Spleen (tissue), 11 donors: ENCODE data around the gene CEP131. TPM values are rescaled to one million over a fixed set of nuclear protein-coding genes. Genes with fewer than 3 reads are reported as not detected.

Experiments
- DNase-seq: peaks from one replicate; pipeline ENCODE4 v3.0.0-alpha.2; 2020
- H3K27ac ChIP-seq, 8 donors: fragments of 200-600 bp; sonication (generic) in 7 of 8; 1 replicate in 4 of 8; 2 replicates in 4 of 8; pipeline versions ENCODE4 v1.5.0 to v1.8.0; 2016 to 2021; ENCODE audit warnings: inconsistent platforms in 4 of 8, mild to moderate bottlenecking in 4 of 8, moderate library complexity in 1 of 8
- H3K27me3 ChIP-seq, 7 donors: fragments of 200-600 bp; sonication (generic) in 6 of 7; replicated peaks in 1 of 7; 1 replicate in 4 of 7; 2 replicates in 3 of 7; pipeline versions ENCODE4 v1.5.0 to v1.8.0; 2016 to 2021; ENCODE audit warnings: inconsistent platforms in 3 of 7, mild to moderate bottlenecking in 1 of 7
- H3K36me3 ChIP-seq, 6 donors: fragments of 200-600 bp; sonication (generic) in 5 of 6; 1 replicate in 4 of 6; 2 replicates in 2 of 6; pipeline versions ENCODE4 v1.5.0 to v1.8.0; 2016 to 2021; ENCODE audit warnings: inconsistent platforms in 2 of 6
- H3K4me1 ChIP-seq, 6 donors: fragments of 200-600 bp; sonication (generic) in 5 of 6; 1 replicate in 3 of 6; 2 replicates in 3 of 6; pipeline versions ENCODE4 v1.5.0 to v1.8.0; 2016 to 2021; ENCODE audit warnings: inconsistent platforms in 3 of 6
- H3K4me3 ChIP-seq, 8 donors: fragments of 200-600 bp; sonication (generic) in 7 of 8; 1 replicate in 4 of 8; 2 replicates in 4 of 8; pipeline versions ENCODE4 v1.5.0 to v1.8.0; 2016 to 2021; ENCODE audit warnings: inconsistent platforms in 4 of 8, mild to moderate bottlenecking in 4 of 8, moderate library complexity in 2 of 8
- H3K9me3 ChIP-seq, 8 donors: fragments of 200-600 bp; sonication (generic) in 7 of 8; 1 replicate in 4 of 8; 2 replicates in 4 of 8; pipeline versions ENCODE4 v1.5.0 to v1.8.0; 2016 to 2021; ENCODE audit warnings: inconsistent platforms in 4 of 8
- CTCF ChIP-seq, 11 experiments: fragments of 200-600 bp in 7 of 11; fragments of 450-650 bp in 4 of 11; sonication (generic) in 4 of 11; IDR thresholded peaks in 8 of 11; conservative IDR thresholded peaks in 3 of 11; 1 replicate in 7 of 11; 2 replicates in 4 of 11; pipeline versions ENCODE4 v1.4.0 to v1.8.0; 2016 to 2021; ENCODE audit warnings: antibody characterized with exemption in 11 of 11, inconsistent platforms in 4 of 11, mild to moderate bottlenecking in 1 of 11
- POLR2A ChIP-seq, 3 donors: fragments of 450-650 bp; IDR thresholded peaks; one replicate each; pipeline ENCODE4 v1.5.1; 2017; ENCODE audit warnings: antibody characterized with exemption in 3 of 3, mild to moderate bottlenecking in 1 of 3
- POLR2AphosphoS5 ChIP-seq, 3 donors: sonication (generic); formaldehyde crosslinking; IDR thresholded peaks; one replicate each; pipeline ENCODE4 v1.5.1; 2017; ENCODE audit warnings: antibody characterized with exemption in 3 of 3
- WGBS, 5 donors: extraction: QIAGEN DNeasy Blood & Tissue Kit in 3 of 5; methylation state at CpG; one replicate each; pipeline versions ENCODE4 v1.1.5 to v1.1.7; 2013 to 2018; 5-methylcytosine and 5-hydroxymethylcytosine counted together
- intact Hi-C: fragments of 100-400 bp; cut with DNase I; formaldehyde crosslinking; loops from one replicate; pipeline ENCODE4 v1.15.0; 2023; ENCODE audit warnings: low total_unique reads
- polyA plus RNA-seq, 3 donors: library from polyadenylated mRNA; stranded (reverse); fragments of 200-250 nt; gene quantifications; one replicate each; pipeline ENCODE4 v1.2.1, GENCODE V29; 2013
- total RNA-seq, 7 donors: library from RNA; depleted of rRNA in 3 of 7; stranded (reverse); fragments of >200 nt in 3 of 7; fragmentation: NEBNext Ultra II Directional in 4 of 7; extraction: Animal tissue kit (Norgen Biotek cat#: 25700) in 4 of 7; gene quantifications; one replicate each; pipeline versions ENCODE4 v1.1.0 to v1.2.1, GENCODE V29; 2016 to 2021
- donor health status: healthy with polysubstance abuse.
- donor health status: DM: no; HTN: no; CAD: no; lungs with moderate emphysema.
- donor health status: DM: no; HTN: no; CAD: no.
- donor health status: Bipolar disorder and iron deficiency.
- donor health status: healthy.
- donor health status: DM: no; HTN: no; CAD: no.
- donor health status: DM: yes; HTN: yes; CAD: no.

CEP131 gene
- total and polyA plus RNA-seq, 10 donors, result 8.5 to 26.7 (median 13.3) TPM

- Histone ChIP-seq H3K36me3 (peaks cover 0 to 46% (median 19%) of the 10 kb centered on the region in 6 donors), H3K27ac (no peak overlapping the region), H3K4me1 (peaks cover 0 to 6% (median 4%) of the 10 kb centered on the region in 6 donors), H3K4me3 (no peak overlapping the region), H3K9me3 (no peaks in the 10 kb centered on the region), H3K27me3 (peaks cover 0 to 13% (median 0%) of the 10 kb centered on the region in 7 donors)
- 89 to 94% (median 90%) methylated on average over 16 to 26 of the region's 26 CpGs for WGBS, 5 donors
- TF ChIP-seq POLR2A (IDR thresholded peaks at IDR 0.05) (no peak), CTCF (IDR thresholded peaks at IDR 0.05 in 8 of 11, conservative IDR thresholded peaks at IDR 0.05 in 3 of 11) (no peak), POLR2AphosphoS5 (IDR thresholded peaks at IDR 0.05) (no peak)
- intact Hi-C loops, result no loop called here
- no peak for DNase-seq
Observed at GRCh38 chr17:81187586-81188490, 34.9 kb downstream of the CEP131 start.

DNA sequence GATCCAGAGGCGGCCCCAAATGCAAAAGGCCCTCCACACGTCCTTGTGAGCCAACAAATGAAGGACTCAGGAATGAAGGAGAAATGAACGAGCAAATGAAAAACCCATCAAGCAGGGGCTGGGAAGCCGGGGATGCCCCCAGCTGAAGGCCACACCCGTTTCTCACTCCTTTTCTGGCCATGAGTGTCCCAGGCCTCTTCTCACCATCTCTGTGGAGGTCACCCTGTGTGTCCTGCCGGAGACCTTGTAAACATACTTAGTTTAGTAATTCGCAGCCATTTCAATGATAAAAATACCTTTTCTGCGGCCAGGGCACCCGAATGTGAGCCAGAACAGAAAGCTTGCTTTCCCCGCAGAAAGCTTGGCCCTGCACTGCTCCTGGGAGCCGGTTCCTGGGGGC is 35.6 kb downstream of the CEP131 start:
- TF ChIP-seq POLR2AphosphoS5 (IDR thresholded peaks at IDR 0.05) (no peak), CTCF (IDR thresholded peaks at IDR 0.05 in 8 of 11, conservative IDR thresholded peaks at IDR 0.05 in 3 of 11) (no peak), POLR2A (IDR thresholded peaks at IDR 0.05) (no peak)
- WGBS, 5 donors, result 79 to 94% (median 92%) methylated on average over 9 to 11 of the region's 11 CpGs
- peaks cover 0 to 20% (median 0%) of the 10 kb centered on the region in 7 donors for H3K27me3 ChIP-seq

GRCh38 chr17:81186203-81186602 is 36.6 kb downstream of the CEP131 start:
- Histone ChIP-seq H3K9me3 (no peaks in the 10 kb centered on the region), H3K4me1 (no peaks in the 10 kb centered on the region), H3K4me3 (no peak overlapping the region), H3K36me3 (peaks cover 0 to 31% (median 13%) of the 10 kb centered on the region in 6 donors), H3K27me3 (peaks cover 0 to 27% (median 0%) of the 10 kb centered on the region in 7 donors), H3K27ac (no peak overlapping the region)
- no peak for TF ChIP-seq POLR2AphosphoS5 (IDR thresholded peaks at IDR 0.05)
- TF ChIP-seq CTCF (IDR thresholded peaks at IDR 0.05 in 8 of 11, conservative IDR thresholded peaks at IDR 0.05 in 3 of 11), result no peak
- no peak for TF ChIP-seq POLR2A (IDR thresholded peaks at IDR 0.05)
- 81 to 89% (median 88%) methylated on average over 6 to 7 of the region's 7 CpGs for WGBS, 5 donors
- DNase-seq, result no peak
- intact Hi-C loops, result no loop called here

More for the DNA sequence above, 35.6 kb downstream of the CEP131 start:
- Histone ChIP-seq H3K27ac (no peak overlapping the region), H3K36me3 (peaks cover 0 to 40% (median 18%) of the 10 kb centered on the region in 6 donors), H3K9me3 (no peaks in the 10 kb centered on the region), H3K4me3 (no peak overlapping the region), H3K4me1 (no peaks in the 10 kb centered on the region)
- DNase-seq, result no peak
- intact Hi-C loops, result no loop called here

DNA sequence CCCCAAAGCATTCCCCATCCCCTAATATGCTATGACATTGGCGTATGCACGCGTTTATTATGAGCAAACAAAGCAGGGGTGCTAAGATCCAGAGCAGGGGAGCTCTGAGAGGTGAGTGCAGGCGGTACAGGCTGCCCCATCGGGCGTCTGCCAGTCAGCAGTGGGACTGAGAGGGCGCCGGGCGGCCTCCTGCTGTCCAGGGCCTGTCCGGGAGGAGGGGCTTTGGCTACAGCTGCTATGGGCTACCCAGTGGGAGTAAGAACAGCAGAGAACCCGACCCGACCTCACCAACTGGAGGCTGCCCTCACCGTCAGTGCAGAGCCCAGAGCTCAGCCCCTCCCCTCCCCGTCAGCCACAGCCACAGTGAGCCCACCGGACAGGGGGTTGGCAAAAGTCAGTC is 38.2 kb downstream of the CEP131 start:
- 45 to 50% (median 49%) methylated on average over 14 to 15 of the region's 15 CpGs for WGBS, 5 donors
- Histone ChIP-seq H3K27ac (no peak overlapping the region), H3K4me1 (peaks cover 0 to under 1% (median 0%) of the 10 kb centered on the region in 6 donors), H3K9me3 (no peaks in the 10 kb centered on the region), H3K4me3 (no peak overlapping the region), H3K27me3 (peaks cover 0 to 29% (median 0%) of the 10 kb centered on the region in 7 donors), H3K36me3 (peaks cover 0 to 14% (median 1%) of the 10 kb centered on the region in 6 donors)
- TF ChIP-seq POLR2AphosphoS5 (IDR thresholded peaks at IDR 0.05) (no peak), POLR2A (IDR thresholded peaks at IDR 0.05) (no peak), CTCF (IDR thresholded peaks at IDR 0.05 in 8 of 11, conservative IDR thresholded peaks at IDR 0.05 in 3 of 11) (no peak)
- DNase-seq, result no peak
- intact Hi-C loops, result no loop called here
